ENCODE measurements around the gene ASCC3.

DNA sequence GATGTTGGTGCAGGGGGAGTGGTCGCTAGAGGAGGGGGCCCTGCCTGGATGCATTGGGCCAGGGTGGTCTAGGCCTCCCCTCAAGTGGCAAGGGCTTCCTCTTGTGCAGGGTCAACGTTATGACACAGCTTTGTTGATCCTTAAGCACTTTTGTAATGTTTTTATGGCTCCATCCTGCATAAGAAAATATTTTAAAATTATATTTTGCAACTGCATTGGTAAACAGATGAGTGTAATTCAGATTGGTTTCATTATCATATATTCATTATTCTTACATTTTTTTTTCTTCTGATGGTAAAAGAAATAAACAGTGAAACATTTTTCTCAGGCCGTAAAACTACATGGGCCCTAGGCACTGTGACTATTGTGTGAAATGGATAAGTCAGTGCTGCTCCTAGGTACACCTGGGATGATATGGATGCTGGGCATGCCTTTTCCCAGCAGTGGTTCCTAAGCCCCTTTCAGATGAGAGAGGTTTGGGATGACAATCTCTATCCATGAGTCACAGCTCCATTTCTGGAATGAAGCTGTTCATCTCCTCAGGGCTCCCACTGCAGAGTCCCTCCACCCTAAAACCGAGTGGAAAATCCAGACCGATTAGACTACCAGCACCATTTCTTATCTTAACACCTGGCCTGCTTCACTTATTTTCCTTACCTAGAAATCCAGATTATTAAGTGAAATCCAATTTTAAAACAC, 410.6 kb downstream of the ASCC3 start:
- TF ChIP-seq ZFX (IDR thresholded peaks at IDR 0.05; ENCODE audit: borderline replicate concordance), result no peak
- TF ChIP-seq, protein P1, sequence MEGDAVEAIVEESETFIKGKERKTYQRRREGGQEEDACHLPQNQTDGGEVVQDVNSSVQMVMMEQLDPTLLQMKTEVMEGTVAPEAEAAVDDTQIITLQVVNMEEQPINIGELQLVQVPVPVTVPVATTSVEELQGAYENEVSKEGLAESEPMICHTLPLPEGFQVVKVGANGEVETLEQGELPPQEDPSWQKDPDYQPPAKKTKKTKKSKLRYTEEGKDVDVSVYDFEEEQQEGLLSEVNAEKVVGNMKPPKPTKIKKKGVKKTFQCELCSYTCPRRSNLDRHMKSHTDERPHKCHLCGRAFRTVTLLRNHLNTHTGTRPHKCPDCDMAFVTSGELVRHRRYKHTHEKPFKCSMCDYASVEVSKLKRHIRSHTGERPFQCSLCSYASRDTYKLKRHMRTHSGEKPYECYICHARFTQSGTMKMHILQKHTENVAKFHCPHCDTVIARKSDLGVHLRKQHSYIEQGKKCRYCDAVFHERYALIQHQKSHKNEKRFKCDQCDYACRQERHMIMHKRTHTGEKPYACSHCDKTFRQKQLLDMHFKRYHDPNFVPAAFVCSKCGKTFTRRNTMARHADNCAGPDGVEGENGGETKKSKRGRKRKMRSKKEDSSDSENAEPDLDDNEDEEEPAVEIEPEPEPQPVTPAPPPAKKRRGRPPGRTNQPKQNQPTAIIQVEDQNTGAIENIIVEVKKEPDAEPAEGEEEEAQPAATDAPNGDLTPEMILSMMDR (IDR thresholded peaks at IDR 0.05), result no peak

Data from 22Rv1 (cell line).